HL-60 (cell line): ENCODE results near the gene SMG7.

Source experiments
- POLR2AphosphoS5 ChIP-seq: IDR thresholded peaks from 2 replicates; pipeline ENCODE4 v1.6.1; 2012; ENCODE audit warnings: low read depth
- REST ChIP-seq: IDR thresholded peaks from 2 replicates; pipeline ENCODE4 v1.6.1; 2012; ENCODE audit warnings: low read depth; ENCODE audit not compliant: insufficient replicate concordance
- TF ChIP-seq, protein P1 (sequence below): IDR thresholded peaks from one replicate; pipeline ENCODE4 v1.5.1; 2011; ENCODE audit warnings: low read length, control low read depth, inconsistent platforms; ENCODE audit not compliant: insufficient read depth

DNA sequence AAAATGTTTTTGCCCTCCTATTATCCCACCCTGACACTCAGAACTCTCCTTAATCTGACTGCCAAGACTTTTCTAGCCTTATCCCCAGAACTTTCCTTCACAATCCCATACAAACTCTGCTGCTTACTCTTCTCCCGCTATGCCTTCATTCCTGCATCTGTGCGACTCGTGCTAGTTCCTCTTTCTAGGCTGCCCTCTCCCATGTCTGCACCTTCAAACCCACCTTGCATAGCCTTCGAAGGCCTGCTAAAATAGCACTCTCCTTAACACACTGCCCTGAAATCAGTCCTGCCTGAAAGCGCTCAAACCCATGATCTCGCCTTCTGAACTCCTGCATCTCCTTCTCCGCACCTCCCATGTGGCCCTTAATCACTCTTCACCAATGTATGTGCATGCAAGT lies 120.4 kb downstream of the SMG7 start:
- TF ChIP-seq, protein P1, sequence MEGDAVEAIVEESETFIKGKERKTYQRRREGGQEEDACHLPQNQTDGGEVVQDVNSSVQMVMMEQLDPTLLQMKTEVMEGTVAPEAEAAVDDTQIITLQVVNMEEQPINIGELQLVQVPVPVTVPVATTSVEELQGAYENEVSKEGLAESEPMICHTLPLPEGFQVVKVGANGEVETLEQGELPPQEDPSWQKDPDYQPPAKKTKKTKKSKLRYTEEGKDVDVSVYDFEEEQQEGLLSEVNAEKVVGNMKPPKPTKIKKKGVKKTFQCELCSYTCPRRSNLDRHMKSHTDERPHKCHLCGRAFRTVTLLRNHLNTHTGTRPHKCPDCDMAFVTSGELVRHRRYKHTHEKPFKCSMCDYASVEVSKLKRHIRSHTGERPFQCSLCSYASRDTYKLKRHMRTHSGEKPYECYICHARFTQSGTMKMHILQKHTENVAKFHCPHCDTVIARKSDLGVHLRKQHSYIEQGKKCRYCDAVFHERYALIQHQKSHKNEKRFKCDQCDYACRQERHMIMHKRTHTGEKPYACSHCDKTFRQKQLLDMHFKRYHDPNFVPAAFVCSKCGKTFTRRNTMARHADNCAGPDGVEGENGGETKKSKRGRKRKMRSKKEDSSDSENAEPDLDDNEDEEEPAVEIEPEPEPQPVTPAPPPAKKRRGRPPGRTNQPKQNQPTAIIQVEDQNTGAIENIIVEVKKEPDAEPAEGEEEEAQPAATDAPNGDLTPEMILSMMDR: no peak
- TF ChIP-seq POLR2AphosphoS5 (no peak), REST (no peak)
